ENCODE results near the gene HOXA13. TPM values are rescaled to one million over a fixed set of nuclear protein-coding genes. Genes with fewer than 3 reads are reported as not detected.
A peak's percentile ranks its signal among the peaks of the same experiment; 100 is the strongest.

HOXA13 gene
- total RNA-seq, 5 donors from 2014 or later (not counting 1 experiment from before 2014, with no cell fraction given) = not detected

DNA sequence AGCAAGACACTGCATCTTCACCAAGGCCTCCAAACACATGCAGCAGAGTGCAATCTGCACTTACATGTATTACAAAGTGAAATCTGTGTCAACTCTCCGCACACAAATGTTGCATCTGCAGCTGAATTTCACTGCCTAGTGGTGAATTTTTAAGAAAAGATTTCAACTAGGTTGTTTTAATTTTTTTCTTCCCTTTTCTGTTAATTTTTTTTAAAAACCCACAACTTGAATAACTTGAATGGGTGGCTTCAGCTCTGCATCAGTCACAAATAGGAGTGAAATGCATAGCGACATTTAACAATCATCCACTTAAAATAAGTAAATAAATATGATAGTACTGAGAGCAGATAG lies 5.9 kb downstream of the HOXA13 start:
- DNase-seq = peak in 2 of 35 experiments; percentile 7 to 17
- ChIA-PET CTCF (no interaction called here), POLR2A (no interaction called here)
- Histone ChIP-seq H3K27me3 (replicated peaks in 1 of 2; ENCODE audit: control insufficient read depth in 2 of 2, extremely low read depth in 1 of 2, insufficient read depth in 2 of 2, low read length in 1 of 2) (peaks cover 38 to 66% of the 10 kb centered on the region in 2 experiments), H3K36me3 (ENCODE audit: control insufficient read depth in 2 of 2, extremely low read depth in 1 of 2, insufficient read depth in 1 of 2, low read length in 1 of 2) (no peaks in the 10 kb centered on the region), H3K4me1 (ENCODE audit: control insufficient read depth in 1 of 2, extremely low read depth in 1 of 2, insufficient read depth in 2 of 2, low read length in 2 of 2) (peaks cover 0 to 41% of the 10 kb centered on the region in 2 experiments), H3K27ac (ENCODE audit: low read length) (no peak overlapping the region), H3K9me3 (no peaks in the 10 kb centered on the region), H3K4me3 (ENCODE audit: control insufficient read depth in 1 of 2, extremely low read depth in 1 of 2, low read length in 1 of 2) (no peak overlapping the region)
- Mint-ChIP-seq H3K36me3 (no peaks in the 10 kb centered on the region), H3K9me3 (no peaks in the 10 kb centered on the region), H3K4me1 (peaks cover 36 to 45% (median 43%) of the 10 kb centered on the region in 3 donors), H3K27ac (no peak overlapping the region), H3K27me3 (peaks cover 77 to 89% of the 10 kb centered on the region in 2 donors), H3K4me3 (peak overlapping the region in 1 of 3 donors; percentile 65)
- no CpG with 5 or more reads among the region's 2 CpGs for WGBS (ENCODE audit: insufficient coverage)
- ATAC-seq (replicated peaks in 1 of 4) = no peak

DNA sequence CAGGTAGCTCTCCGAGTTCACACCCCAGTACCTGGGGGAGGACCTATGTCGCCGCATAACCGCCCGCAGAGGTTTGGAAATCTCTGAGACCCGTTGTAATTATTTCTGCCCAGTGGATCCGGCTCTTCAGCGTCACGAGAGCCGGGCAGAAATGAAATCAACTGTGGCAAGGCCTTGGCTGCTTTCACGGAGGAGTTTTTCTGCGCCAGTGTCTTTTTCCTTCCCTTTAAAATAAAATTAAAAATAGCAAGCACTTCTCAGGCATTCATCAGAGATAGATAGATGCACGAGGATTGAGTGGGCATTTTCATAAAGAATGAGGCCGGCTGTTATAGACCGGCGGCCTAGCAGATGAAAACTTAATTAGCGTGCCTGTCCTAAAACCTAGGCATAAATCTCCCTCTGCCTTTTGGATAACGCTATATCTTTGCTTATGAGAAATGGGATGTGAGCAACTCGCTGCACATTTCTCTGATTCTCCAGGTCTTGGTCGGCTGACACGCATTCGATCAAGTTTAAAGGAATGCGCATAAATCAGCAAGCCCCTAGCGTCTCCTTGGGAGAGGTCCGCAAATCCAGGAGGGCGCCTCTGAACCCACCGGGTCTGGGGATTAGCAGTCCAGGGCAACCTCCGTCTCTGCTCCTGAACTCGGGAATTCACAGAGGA lies 6.4 kb downstream of the HOXA13 start:
- H3K4me1 Mint-ChIP-seq = peaks cover 41 to 47% (median 44%) of the 10 kb centered on the region in 3 donors
- H3K27me3 Mint-ChIP-seq = peaks cover 77 to 90% of the 10 kb centered on the region in 2 donors
- Histone ChIP-seq H3K9me3 (no peaks in the 10 kb centered on the region), H3K36me3 (ENCODE audit: control insufficient read depth in 2 of 2, extremely low read depth in 1 of 2, insufficient read depth in 1 of 2, low read length in 1 of 2) (no peaks in the 10 kb centered on the region), H3K27ac (ENCODE audit: low read length) (no peak overlapping the region), H3K4me3 (ENCODE audit: control insufficient read depth in 1 of 2, extremely low read depth in 1 of 2, low read length in 1 of 2) (peak overlapping the region; percentile 16 to 60), H3K27me3 (replicated peaks in 1 of 2; ENCODE audit: control insufficient read depth in 2 of 2, extremely low read depth in 1 of 2, insufficient read depth in 2 of 2, low read length in 1 of 2) (peaks cover 38 to 66% of the 10 kb centered on the region in 2 experiments), H3K4me1 (ENCODE audit: control insufficient read depth in 1 of 2, extremely low read depth in 1 of 2, insufficient read depth in 2 of 2, low read length in 2 of 2) (peaks cover under 1 to 41% of the 10 kb centered on the region in 2 experiments)
- no peaks in the 10 kb centered on the region for H3K9me3 Mint-ChIP-seq
- ChIA-PET POLR2A (no interaction called here), CTCF (no interaction called here)
- peak overlapping the region; percentile 28 to 65 (median 36) for H3K4me3 Mint-ChIP-seq
- ATAC-seq (replicated peaks in 1 of 4) (no peak), DNase-seq (peak in 2 of 35 experiments; percentile 6 to 12)
- no peaks in the 10 kb centered on the region for H3K36me3 Mint-ChIP-seq
- H3K27ac Mint-ChIP-seq = no peak overlapping the region
- 21% methylated on average over 21 of the region's 29 CpGs for WGBS (ENCODE audit: insufficient coverage)

DNA sequence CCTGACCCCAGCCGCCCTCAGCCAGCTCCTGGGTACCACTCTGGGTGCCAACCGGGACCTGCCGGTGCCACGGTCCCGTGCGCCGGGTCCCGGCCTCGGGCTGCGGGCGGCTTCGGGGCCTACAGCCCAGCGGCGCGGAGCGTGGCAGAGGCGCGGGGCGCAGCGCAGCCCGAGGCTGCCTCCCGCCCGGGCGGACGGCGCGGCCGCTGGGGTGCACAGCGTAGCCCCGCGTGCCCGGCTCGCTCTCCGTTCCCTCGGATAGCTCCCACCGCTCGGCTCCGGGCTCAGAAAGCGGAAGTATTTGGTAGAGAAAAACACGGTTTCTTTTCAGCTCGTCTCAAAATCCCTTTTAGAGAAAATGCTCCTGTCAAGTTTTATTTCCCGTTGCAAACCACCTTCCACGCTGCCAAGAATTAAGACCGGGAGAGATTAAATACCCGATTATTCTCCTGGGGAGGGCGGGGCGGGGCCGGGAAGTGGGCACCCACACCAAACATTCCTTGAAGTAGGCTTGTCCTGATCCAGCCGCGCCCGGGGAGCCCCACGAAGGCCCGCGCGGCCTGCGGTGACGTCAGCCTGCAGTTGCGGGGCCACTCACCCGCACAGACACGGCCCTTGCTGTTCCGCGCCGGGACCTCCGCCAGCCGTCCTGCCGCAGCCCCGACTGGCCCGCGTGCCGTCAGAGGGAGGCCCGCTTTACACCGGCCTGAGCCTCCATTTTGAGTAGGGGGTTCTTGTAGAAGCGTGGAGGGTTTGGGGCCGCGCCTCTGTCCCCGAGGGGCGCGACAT lies 7.2 kb downstream of the HOXA13 start:
- peaks cover 77 to 90% of the 10 kb centered on the region in 2 donors for H3K27me3 Mint-ChIP-seq
- ATAC-seq (replicated peaks in 1 of 4) (peak; percentile 31 to 62 (median 50)), DNase-seq (peak in 5 of 35 experiments; percentile 12 to 44 (median 22))
- H3K36me3 ChIP-seq (ENCODE audit: control insufficient read depth in 2 of 2, extremely low read depth in 1 of 2, insufficient read depth in 1 of 2, low read length in 1 of 2) = no peaks in the 10 kb centered on the region
- H3K9me3 Mint-ChIP-seq = no peaks in the 10 kb centered on the region
- H3K4me1 ChIP-seq (ENCODE audit: control insufficient read depth in 1 of 2, extremely low read depth in 1 of 2, insufficient read depth in 2 of 2, low read length in 2 of 2) = peaks cover 6 to 43% of the 10 kb centered on the region in 2 experiments
- H3K9me3 ChIP-seq = no peaks in the 10 kb centered on the region
- peaks cover 37 to 66% of the 10 kb centered on the region in 2 experiments for H3K27me3 ChIP-seq (replicated peaks in 1 of 2; ENCODE audit: control insufficient read depth in 2 of 2, extremely low read depth in 1 of 2, insufficient read depth in 2 of 2, low read length in 1 of 2)
- no peaks in the 10 kb centered on the region for H3K36me3 Mint-ChIP-seq
- no peak overlapping the region for H3K27ac Mint-ChIP-seq
- ChIA-PET CTCF (interaction anchor here (0.5 kb wide), 2 partner anchors 831 to 833 kb away, joined by 3 read pairs; no protein-coding TSS in a partner anchor), POLR2A (no interaction called here)
- WGBS (ENCODE audit: insufficient coverage) = 3% methylated on average over 66 of the region's 78 CpGs
- H3K27ac ChIP-seq (ENCODE audit: low read length) = no peak overlapping the region
- H3K4me3 ChIP-seq (ENCODE audit: control insufficient read depth in 1 of 2, extremely low read depth in 1 of 2, low read length in 1 of 2) = peak overlapping the region; percentile 16 to 60
- peak overlapping the region; percentile 51 to 65 (median 60) for H3K4me3 Mint-ChIP-seq
- H3K4me1 Mint-ChIP-seq = peaks cover 42 to 49% (median 46%) of the 10 kb centered on the region in 3 donors

DNA sequence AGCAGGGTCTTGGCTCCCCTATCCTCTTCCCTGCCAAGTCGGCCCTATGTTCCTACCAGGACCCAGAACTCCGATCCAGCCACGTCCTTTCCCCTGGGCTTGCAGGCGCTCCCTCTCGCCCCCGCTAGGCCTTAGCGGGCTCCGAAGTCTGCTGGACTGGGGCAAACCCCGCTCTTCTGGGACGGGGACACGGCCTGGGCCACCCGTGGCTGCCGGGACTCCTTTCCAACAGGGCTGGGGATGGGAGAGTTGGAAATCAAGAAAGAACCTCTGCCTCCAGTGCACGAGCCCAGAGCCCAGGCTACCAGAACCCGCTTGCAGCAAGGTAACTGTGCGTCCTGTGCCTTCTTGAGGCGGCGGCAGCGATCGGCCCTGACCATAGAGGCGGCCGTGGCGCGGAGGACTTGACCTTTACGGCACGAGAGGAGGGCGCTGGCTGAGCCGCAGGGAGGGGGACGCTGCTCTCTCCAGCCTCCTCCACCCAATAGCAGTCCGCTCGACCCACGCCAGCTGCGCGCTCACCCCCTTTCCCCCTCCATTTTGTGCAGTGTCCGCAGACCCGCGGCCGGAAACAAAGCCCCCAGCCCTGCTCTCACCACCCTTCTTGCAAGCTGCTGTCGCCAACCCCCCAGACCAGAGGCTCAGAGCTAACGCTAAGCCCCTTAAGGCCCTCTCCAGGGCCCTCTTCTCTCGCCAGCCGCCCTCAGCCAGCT lies 7.9 kb downstream of the HOXA13 start:
- DNase-seq = peak in 2 of 35 experiments; percentile 14 to 23
- Mint-ChIP-seq H3K4me3 (peak overlapping the region; percentile 41 to 65 (median 47)), H3K36me3 (no peaks in the 10 kb centered on the region), H3K27me3 (peaks cover 77 to 90% of the 10 kb centered on the region in 2 donors), H3K27ac (no peak overlapping the region), H3K9me3 (no peaks in the 10 kb centered on the region), H3K4me1 (peaks cover 46 to 55% (median 53%) of the 10 kb centered on the region in 3 donors)
- Histone ChIP-seq H3K4me1 (ENCODE audit: control insufficient read depth in 1 of 2, extremely low read depth in 1 of 2, insufficient read depth in 2 of 2, low read length in 2 of 2) (peaks cover 7 to 50% of the 10 kb centered on the region in 2 experiments), H3K4me3 (ENCODE audit: control insufficient read depth in 1 of 2, extremely low read depth in 1 of 2, low read length in 1 of 2) (peak overlapping the region; percentile 6 to 60), H3K36me3 (ENCODE audit: control insufficient read depth in 2 of 2, extremely low read depth in 1 of 2, insufficient read depth in 1 of 2, low read length in 1 of 2) (no peaks in the 10 kb centered on the region), H3K27me3 (replicated peaks in 1 of 2; ENCODE audit: control insufficient read depth in 2 of 2, extremely low read depth in 1 of 2, insufficient read depth in 2 of 2, low read length in 1 of 2) (peaks cover 37 to 72% of the 10 kb centered on the region in 2 experiments), H3K27ac (ENCODE audit: low read length) (no peak overlapping the region), H3K9me3 (no peaks in the 10 kb centered on the region)
- ATAC-seq (replicated peaks in 1 of 4) = no peak
- ChIA-PET CTCF (interaction anchor here in 1 of 2 donors (0.5 kb wide), 1 partner anchor 833 kb away, joined by 3 read pairs; no protein-coding TSS in a partner anchor), POLR2A (no interaction called here)
- WGBS (ENCODE audit: insufficient coverage) = 11% methylated on average over 33 of the region's 42 CpGs

DNA sequence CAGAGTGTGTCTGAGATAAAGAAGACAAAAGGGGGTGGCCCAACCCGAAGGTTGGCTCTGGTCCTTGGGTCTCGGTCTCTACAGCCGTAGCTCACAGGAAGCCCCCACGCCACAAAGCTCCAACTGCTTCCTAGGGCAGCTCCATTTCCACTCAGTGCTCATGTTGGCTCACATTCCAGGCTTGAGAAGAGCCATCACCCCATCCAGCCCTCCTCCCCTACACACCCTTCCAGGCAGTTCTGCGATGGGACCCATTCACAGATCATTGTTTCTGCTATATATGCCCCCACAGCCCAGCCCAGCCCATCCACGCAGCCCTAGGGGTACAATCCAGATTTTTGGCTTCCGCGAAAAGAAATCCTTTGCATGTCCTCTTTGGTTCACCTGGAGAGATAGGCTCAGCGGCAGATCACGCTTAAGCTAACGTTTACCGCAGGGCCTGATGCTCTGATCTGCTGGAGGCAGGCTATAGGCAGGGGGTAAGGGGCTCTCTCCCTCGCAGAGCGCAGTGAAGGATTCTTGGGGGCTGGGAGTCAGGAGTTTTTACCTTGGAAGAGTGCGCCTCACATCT lies 8.6 kb downstream of the HOXA13 start:
- no peaks in the 10 kb centered on the region for H3K9me3 Mint-ChIP-seq
- 54% methylated on average over 13 of the region's 15 CpGs for WGBS (ENCODE audit: insufficient coverage)
- ATAC-seq (replicated peaks in 1 of 4) = no peak
- no peaks in the 10 kb centered on the region for H3K36me3 Mint-ChIP-seq
- Histone ChIP-seq H3K27me3 (replicated peaks in 1 of 2; ENCODE audit: control insufficient read depth in 2 of 2, extremely low read depth in 1 of 2, insufficient read depth in 2 of 2, low read length in 1 of 2) (peaks cover 39 to 77% of the 10 kb centered on the region in 2 experiments), H3K36me3 (ENCODE audit: control insufficient read depth in 2 of 2, extremely low read depth in 1 of 2, insufficient read depth in 1 of 2, low read length in 1 of 2) (no peaks in the 10 kb centered on the region), H3K27ac (ENCODE audit: low read length) (no peak overlapping the region), H3K4me3 (ENCODE audit: control insufficient read depth in 1 of 2, extremely low read depth in 1 of 2, low read length in 1 of 2) (no peak overlapping the region), H3K9me3 (no peaks in the 10 kb centered on the region), H3K4me1 (ENCODE audit: control insufficient read depth in 1 of 2, extremely low read depth in 1 of 2, insufficient read depth in 2 of 2, low read length in 2 of 2) (peaks cover 8 to 53% of the 10 kb centered on the region in 2 experiments)
- CTCF ChIA-PET = interaction anchor here in 1 of 2 donors (2.2 kb wide), 1 partner anchor 12 kb away, joined by 26 read pairs; no protein-coding TSS in a partner anchor
- H3K27ac Mint-ChIP-seq = peak overlapping the region in 1 of 2 donors; percentile 53
- H3K27me3 Mint-ChIP-seq = peaks cover 76 to 92% of the 10 kb centered on the region in 2 donors
- DNase-seq = peak in 3 of 35 experiments; percentile 8 to 23 (median 9)
- peaks cover 48 to 58% (median 56%) of the 10 kb centered on the region in 3 donors for H3K4me1 Mint-ChIP-seq
- H3K4me3 Mint-ChIP-seq = peak overlapping the region in 1 of 3 donors; percentile 65
- POLR2A ChIA-PET = no interaction called here
